HepG2 (cell line): ENCODE data around the gene CAMSAP3. TPM values are rescaled to one million over a fixed set of nuclear protein-coding genes. Genes with fewer than 3 reads are reported as not detected.

ENCODE experiments used
- ELF1 ChIP-seq: sonication (generic); formaldehyde crosslinking; IDR thresholded peaks from 2 replicates; pipeline ENCODE4 v1.4.0; 2020; ENCODE audit warnings: missing genetic modification reagents
- ESRRA ChIP-seq: sonication (generic); formaldehyde crosslinking; IDR thresholded peaks from 2 replicates; pipeline ENCODE4 v1.5.1; 2020; ENCODE audit warnings: mild to moderate bottlenecking, low read depth, missing genetic modification reagents
- EZH2 ChIP-seq: conservative IDR thresholded peaks from 2 replicates; pipeline ENCODE4 v1.6.1; 2012; ENCODE audit warnings: mild to moderate bottlenecking, low read depth, low read length, moderate library complexity
- FOXO1 ChIP-seq: sonication (generic); formaldehyde crosslinking; IDR thresholded peaks from 2 replicates; pipeline ENCODE4 v1.4.0; 2020; ENCODE audit warnings: missing genetic modification reagents
- IRF2 ChIP-seq: IDR thresholded peaks from 2 replicates; pipeline ENCODE4 v1.6.1; 2018; ENCODE audit warnings: missing genetic modification reagents, missing compliant biosample characterization
- MAFF ChIP-seq: IDR thresholded peaks from 2 replicates; pipeline ENCODE4 v1.6.1; 2011; ENCODE audit warnings: low read depth, low read length, improper control_type of control experiment
- MLLT10 ChIP-seq: sonication (generic); formaldehyde crosslinking; IDR thresholded peaks from 2 replicates; pipeline ENCODE4 v1.4.0; 2020; ENCODE audit warnings: missing genetic modification reagents
- NFKB2 ChIP-seq: sonication (generic); formaldehyde crosslinking; IDR thresholded peaks from 2 replicates; pipeline ENCODE4 v1.4.0; 2020; ENCODE audit warnings: missing genetic modification reagents, borderline replicate concordance
- PITX1 ChIP-seq: sonication (generic); formaldehyde crosslinking; IDR thresholded peaks from 2 replicates; pipeline ENCODE4 v1.5.1; 2020; ENCODE audit warnings: mild to moderate bottlenecking, missing genetic modification reagents
- PPARG ChIP-seq: conservative IDR thresholded peaks from 2 replicates; pipeline ENCODE4 v1.6.1; 2016; ENCODE audit warnings: missing biosample characterization, missing genetic modification reagents
- SIN3A ChIP-seq: IDR thresholded peaks from 2 replicates; pipeline ENCODE4 v1.6.1; 2011; ENCODE audit warnings: low read depth, mild to moderate bottlenecking, control low read depth, low read length, borderline replicate concordance
- SMAD1 ChIP-seq: sonication (generic); formaldehyde crosslinking; IDR thresholded peaks from 2 replicates; pipeline ENCODE4 v1.4.0; 2020; ENCODE audit warnings: missing genetic modification reagents, low read depth, mild to moderate bottlenecking, borderline replicate concordance
- ZC3H13 ChIP-seq: sonication (generic); formaldehyde crosslinking; IDR thresholded peaks from 2 replicates; pipeline ENCODE4 v1.8.1; 2023; ENCODE audit warnings: mild to moderate bottlenecking, missing genetic modification reagents, moderate library complexity
- ZEB1 ChIP-seq: IDR thresholded peaks from 2 replicates; pipeline ENCODE4 v1.6.1; 2012; ENCODE audit warnings: mild to moderate bottlenecking, low read depth, inconsistent platforms; ENCODE audit not compliant: insufficient replicate concordance
- ZNF34 ChIP-seq: sonication (generic); formaldehyde crosslinking; IDR thresholded peaks from 2 replicates; pipeline ENCODE4 v1.4.0; 2020; ENCODE audit warnings: mild to moderate bottlenecking, missing genetic modification reagents, borderline replicate concordance
- ZNF547 ChIP-seq: sonication (generic); formaldehyde crosslinking; IDR thresholded peaks from 2 replicates; pipeline ENCODE4 v1.5.1; 2020; ENCODE audit warnings: mild to moderate bottlenecking, missing genetic modification reagents
- ZNF557 ChIP-seq: sonication (generic); formaldehyde crosslinking; IDR thresholded peaks from 2 replicates; pipeline ENCODE4 v1.4.0; 2020; ENCODE audit warnings: missing genetic modification reagents
- polyA plus RNA-seq, 8 experiments: library from polyadenylated mRNA; depleted of rRNA in 3 of 8; stranded (reverse) in 7 of 8; unstranded in 1 of 8; fragments of >200 nt; fragmentation: Illumina TruSeq in 4 of 8; extraction: Trizol in 4 of 8; gene quantifications; 2 replicates each; pipeline versions ENCODE4 v1.2.1 to v1.2.3, GENCODE V29; 2011 to 2016; ENCODE audit warnings: low read depth in 4 of 8, missing spikeins in 1 of 8, mixed read lengths in 1 of 8; ENCODE audit not compliant: insufficient read depth in 1 of 8
- total RNA-seq, 5 experiments: library from RNA; depleted of rRNA; stranded (reverse); fragments of >200 nt; fragmentation: Illumina TruSeq; extraction: Trizol; gene quantifications; 2 replicates each; pipeline ENCODE4 v1.2.3, GENCODE V29; 2016; ENCODE audit warnings: low read depth in 1 of 5
- TF ChIP-seq, protein P1 (sequence below): sonication (generic); formaldehyde crosslinking; IDR thresholded peaks from 2 replicates; pipeline ENCODE4 v1.4.0; 2020; ENCODE audit warnings: missing genetic modification reagents, borderline replicate concordance
- TF ChIP-seq, protein P2 (sequence below): sonication (generic); formaldehyde crosslinking; IDR thresholded peaks from 2 replicates; pipeline ENCODE4 v1.8.1; 2023; ENCODE audit warnings: mild to moderate bottlenecking, missing genetic modification reagents, borderline replicate concordance
- TF ChIP-seq, protein P3 (sequence below): sonication (generic); formaldehyde crosslinking; IDR thresholded peaks from 2 replicates; pipeline ENCODE4 v1.4.0; 2020; ENCODE audit warnings: missing genetic modification reagents; ENCODE audit errors: not compliant biosample characterization
- TF ChIP-seq, protein P4 (sequence below): sonication (generic); formaldehyde crosslinking; IDR thresholded peaks from 2 replicates; pipeline ENCODE4 v1.8.1; 2023; ENCODE audit warnings: mild to moderate bottlenecking, missing genetic modification reagents

The CAMSAP3 gene
- total and polyA plus RNA-seq, 2 of the 13 experiments (the other 11 are each of a cell fraction or from before 2014, with no cell fraction given), result 10.8 to 11.8 TPM

DNA sequence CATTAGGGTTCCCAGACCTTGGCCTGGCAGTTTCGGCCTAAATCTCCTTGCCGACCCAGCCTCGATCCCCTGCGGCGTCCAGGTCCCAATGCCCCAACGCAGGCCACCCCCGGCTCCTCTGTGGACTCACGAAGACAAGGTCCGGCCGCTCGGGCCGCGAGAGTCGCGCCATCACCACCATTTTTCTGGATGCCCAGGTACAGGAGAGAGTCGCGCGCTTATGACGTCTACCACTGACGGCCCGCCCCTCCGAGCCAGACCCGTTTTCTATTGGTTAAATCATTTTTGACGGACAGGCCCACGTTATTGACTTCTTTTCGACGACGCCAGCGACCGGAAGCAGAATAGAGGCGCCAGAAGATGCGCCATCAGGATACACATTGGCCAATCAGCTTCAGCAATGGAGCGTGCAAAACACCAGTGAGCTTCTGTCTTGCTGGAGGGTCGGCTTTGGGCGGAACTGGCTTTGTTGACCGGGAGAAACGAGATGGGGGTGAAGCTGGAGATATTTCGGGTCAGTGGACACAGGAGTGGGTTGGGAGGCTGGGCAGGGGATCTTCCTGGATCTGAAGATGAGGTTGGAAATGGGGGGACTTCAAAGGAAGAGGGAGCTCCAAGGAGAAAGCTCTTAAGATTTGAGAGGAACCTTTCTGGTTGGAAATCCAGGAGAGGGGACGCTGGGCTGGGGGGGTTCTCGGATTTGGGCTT lies 33.8 kb downstream of the CAMSAP3 start, which contains the start of the genes PET100 and XAB2 (continued):
- TF ChIP-seq MAFF (peak; percentile 6; the same call in 1 of the 2 replicates), EZH2 (no peak), ZNF34 (CRISPR knock-in tag) (no peak), PITX1 (CRISPR knock-in tag) (peak; percentile 91; the same call in 1 of the 2 replicates), NFKB2 (CRISPR knock-in tag) (peak; percentile 54; the same call in 1 of the 2 replicates), SIN3A (peak; percentile 90), PPARG (CRISPR knock-in tag) (no peak), ESRRA (no peak), SMAD1 (CRISPR knock-in tag) (no peak; the same call in 1 of the 2 replicates), MLLT10 (CRISPR knock-in tag) (no peak), ELF1 (CRISPR knock-in tag) (peak; percentile 95), IRF2 (CRISPR knock-in tag) (0 out of 2 replicates have a peak, but pooled peaks have one; percentile 23), ZNF547 (CRISPR knock-in tag) (no peak), ZNF557 (CRISPR knock-in tag) (no peak), ZC3H13 (CRISPR knock-in tag) (no peak), ZEB1 (no peak), FOXO1 (CRISPR knock-in tag) (no peak)
- TF ChIP-seq, protein P1, sequence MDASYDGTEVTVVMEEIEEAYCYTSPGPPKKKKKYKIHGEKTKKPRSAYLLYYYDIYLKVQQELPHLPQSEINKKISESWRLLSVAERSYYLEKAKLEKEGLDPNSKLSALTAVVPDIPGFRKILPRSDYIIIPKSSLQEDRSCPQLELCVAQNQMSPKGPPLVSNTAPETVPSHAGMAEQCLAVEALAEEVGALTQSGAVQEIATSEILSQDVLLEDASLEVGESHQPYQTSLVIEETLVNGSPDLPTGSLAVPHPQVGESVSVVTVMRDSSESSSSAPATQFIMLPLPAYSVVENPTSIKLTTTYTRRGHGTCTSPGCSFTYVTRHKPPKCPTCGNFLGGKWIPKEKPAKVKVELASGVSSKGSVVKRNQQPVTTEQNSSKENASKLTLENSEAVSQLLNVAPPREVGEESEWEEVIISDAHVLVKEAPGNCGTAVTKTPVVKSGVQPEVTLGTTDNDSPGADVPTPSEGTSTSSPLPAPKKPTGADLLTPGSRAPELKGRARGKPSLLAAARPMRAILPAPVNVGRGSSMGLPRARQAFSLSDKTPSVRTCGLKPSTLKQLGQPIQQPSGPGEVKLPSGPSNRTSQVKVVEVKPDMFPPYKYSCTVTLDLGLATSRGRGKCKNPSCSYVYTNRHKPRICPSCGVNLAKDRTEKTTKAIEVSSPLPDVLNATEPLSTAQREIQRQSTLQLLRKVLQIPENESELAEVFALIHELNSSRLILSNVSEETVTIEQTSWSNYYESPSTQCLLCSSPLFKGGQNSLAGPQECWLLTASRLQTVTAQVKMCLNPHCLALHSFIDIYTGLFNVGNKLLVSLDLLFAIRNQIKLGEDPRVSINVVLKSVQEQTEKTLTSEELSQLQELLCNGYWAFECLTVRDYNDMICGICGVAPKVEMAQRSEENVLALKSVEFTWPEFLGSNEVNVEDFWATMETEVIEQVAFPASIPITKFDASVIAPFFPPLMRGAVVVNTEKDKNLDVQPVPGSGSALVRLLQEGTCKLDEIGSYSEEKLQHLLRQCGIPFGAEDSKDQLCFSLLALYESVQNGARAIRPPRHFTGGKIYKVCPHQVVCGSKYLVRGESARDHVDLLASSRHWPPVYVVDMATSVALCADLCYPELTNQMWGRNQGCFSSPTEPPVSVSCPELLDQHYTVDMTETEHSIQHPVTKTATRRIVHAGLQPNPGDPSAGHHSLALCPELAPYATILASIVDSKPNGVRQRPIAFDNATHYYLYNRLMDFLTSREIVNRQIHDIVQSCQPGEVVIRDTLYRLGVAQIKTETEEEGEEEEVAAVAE (CRISPR knock-in tag), result peak; percentile 100
- TF ChIP-seq, protein P2, sequence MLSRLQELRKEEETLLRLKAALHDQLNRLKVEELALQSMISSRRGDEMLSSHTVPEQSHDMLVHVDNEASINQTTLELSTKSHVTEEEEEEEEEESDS, result 0 out of 2 replicates have a peak, but pooled peaks have one; percentile 26
- TF ChIP-seq, protein P3, sequence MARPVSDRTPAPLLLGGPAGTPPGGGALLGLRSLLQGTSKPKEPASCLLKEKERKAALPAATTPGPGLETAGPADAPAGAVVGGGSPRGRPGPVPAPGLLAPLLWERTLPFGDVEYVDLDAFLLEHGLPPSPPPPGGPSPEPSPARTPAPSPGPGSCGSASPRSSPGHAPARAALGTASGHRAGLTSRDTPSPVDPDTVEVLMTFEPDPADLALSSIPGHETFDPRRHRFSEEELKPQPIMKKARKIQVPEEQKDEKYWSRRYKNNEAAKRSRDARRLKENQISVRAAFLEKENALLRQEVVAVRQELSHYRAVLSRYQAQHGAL (CRISPR knock-in tag), result peak; percentile 69
- TF ChIP-seq, protein P4, sequence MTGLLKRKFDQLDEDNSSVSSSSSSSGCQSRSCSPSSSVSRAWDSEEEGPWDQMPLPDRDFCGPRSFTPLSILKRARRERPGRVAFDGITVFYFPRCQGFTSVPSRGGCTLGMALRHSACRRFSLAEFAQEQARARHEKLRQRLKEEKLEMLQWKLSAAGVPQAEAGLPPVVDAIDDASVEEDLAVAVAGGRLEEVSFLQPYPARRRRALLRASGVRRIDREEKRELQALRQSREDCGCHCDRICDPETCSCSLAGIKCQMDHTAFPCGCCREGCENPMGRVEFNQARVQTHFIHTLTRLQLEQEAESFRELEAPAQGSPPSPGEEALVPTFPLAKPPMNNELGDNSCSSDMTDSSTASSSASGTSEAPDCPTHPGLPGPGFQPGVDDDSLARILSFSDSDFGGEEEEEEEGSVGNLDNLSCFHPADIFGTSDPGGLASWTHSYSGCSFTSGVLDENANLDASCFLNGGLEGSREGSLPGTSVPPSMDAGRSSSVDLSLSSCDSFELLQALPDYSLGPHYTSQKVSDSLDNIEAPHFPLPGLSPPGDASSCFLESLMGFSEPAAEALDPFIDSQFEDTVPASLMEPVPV (CRISPR knock-in tag), result peak; percentile 27; the same call in 1 of the 2 replicates
